HG02798 (cell line): Measurements from ENCODE around the gene ELF5.
A peak's percentile ranks its signal among the peaks of the same experiment; 100 is the strongest.

Source experiments
- ATAC-seq: cut with Tn5 transposase; IDR thresholded peaks from one replicate; pipeline ENCODE4 v1.9.1; 2021; ENCODE audit warnings: mild to moderate bottlenecking; ENCODE audit not compliant: unreplicated experiment, poor library complexity

ELF5 gene

DNA sequence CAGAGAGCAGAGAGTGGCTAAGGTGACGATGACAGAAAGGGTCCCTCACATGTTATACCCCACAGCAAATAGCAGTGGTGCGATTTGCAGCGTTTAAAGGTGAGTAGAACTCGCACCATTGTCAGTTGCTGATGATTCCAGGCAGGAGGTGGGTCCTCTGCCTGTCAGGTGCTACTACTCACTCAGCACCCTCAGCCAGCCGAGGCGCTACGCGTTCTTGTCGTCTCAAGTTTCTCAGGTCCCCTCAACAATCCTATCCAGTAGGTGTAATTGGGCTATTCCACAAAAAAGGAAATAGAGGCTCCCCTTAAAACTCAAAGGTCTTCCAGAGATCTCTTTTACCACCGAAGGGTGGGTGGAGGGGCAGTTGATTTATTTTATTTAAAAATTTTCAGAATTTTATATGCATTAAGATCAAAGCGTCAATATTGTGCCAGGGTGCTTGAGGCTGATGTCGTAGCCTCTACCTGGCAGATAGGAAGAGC lies 18.3 kb downstream of the ELF5 start:
- ATAC-seq: no peak

DNA sequence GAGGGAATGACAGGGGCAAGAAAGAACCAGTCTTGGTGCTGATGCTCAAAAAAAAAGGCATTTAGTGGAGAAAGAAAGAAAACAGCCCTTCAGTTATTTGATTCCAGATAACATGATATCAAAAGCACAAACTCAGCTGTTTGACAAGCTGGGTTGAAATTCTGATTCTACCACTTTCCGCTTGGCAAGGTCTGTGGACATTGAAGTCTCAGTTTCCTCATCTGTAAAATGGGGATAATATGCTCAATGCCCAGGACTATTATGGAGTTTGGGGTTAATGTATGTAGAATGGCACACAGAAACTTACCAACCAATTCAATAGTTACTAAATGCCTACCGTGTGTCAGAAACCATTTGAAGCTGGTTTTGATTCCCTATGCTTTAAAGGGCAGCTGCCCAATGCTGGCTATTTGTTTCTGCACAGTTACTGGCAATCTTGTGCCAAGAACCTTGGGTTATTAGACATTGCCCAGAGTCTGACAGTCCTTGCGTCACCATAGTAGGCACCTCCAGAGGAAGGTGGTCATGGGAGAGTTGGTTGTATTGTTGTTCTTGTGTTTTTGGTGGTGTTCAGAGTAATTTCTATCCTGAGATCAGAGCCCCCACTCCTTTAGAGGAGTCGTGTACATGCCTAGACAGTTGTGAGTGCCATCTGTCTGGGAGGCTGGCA lies 19.5 kb downstream of the ELF5 start:
- ATAC-seq: no peak

GRCh38 chr11:34493468-34493867 lies 20.1 kb downstream of the ELF5 start:
- no peak for ATAC-seq

GRCh38 chr11:34492806-34493414 lies 20.7 kb downstream of the ELF5 start:
- ATAC-seq: no peak

GRCh38 chr11:34490304-34490703 lies 23.3 kb downstream of the ELF5 start:
- no peak for ATAC-seq

- no peak for ATAC-seq
These were observed 24.6 kb downstream of the ELF5 start for GRCh38 chr11:34488855-34489557.

- ATAC-seq: peak; percentile 65
These were observed 26.2 kb downstream of the ELF5 start for GRCh38 chr11:34487430-34487829.

DNA sequence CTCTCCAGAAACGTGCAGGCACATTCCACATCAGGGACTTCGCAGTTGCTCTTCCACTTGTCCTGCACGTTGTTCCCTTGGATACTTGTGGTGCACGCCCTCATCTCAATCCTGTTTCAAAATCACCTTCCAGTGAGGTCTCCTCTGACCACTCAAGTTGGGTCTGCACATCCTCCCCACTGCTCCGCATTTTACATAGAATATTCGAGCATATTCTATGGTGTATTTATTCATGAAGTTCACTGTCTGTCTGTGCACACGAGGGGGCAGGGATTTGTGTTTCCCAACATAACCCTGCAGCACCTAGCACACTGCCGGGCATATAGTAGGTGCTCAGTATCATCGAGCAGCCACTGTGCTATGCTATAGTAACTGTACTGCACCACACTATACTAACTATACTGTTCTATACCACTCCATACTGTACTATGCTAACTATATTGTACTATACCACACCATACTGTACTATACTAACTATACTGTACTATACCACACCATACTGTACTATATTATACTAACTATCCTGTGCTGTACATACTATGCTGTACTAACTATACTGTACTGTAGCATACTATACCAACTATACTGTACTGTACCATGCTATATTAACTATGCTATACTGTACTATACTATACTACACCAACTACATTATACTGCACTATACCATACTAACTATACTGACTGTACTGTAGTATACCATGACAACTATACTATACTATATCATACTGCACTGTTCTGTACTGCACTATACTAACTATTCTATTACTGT lies 30.3 kb downstream of the ELF5 start:
- ATAC-seq: no peak

DNA sequence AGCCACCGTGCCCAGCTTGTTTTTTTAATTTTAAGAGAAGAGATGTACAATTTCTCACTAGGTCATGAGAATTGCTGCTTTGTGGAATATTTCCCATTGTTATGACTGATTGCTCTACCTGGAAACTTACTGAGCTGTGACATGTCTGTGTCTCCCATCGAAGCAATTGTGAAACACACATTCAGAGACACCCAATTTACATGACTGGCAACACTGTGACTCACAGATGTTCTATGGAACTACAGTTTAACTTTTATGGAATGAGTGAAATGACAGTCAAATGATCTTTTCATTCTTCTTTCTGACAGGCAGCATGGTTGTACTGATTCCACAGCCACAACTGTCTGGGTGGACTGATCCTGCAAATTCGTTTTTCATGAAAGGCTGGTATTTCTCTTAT lies 32.3 kb downstream of the ELF5 start:
- no peak for ATAC-seq

GRCh38 chr11:34480314-34480713 lies 33.3 kb downstream of the ELF5 start:
- no peak for ATAC-seq

DNA sequence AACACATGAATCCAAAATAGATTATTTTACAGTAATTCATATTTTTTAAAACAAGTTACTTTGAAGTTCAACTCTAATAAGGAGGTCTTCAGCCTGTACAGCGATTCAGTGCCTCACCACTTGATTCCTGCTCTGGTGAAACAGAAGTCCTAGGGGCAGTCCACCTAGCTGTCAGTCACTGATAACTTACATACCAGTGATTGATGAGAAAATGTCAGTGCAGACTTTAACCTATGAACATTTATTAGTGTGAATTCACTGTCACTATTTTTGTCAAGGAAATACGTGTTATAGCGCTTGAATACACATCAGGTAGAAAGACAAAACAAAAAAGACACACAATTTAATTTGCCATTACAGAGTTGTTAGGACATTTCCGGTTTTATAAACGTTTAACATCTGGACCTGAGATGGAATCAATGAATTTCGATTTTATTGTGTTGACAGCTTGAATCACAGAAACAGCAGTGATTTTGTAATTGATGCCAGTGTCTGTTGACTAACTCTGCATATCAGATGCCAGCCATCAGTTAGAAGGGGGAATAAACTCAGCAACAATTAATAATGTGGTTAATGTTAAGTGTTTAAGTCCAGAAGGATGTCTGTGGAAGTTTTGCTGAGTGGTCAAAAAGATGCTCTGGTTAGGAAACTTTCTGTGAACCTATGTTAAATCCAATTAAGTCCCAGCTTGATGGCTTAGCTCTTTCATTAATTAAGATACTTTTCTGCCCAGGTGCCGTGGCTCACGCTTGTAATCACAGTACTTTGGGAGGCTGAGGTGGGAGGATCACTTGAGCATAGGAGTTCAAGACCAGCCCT lies 34.5 kb downstream of the ELF5 start:
- ATAC-seq: no peak

DNA sequence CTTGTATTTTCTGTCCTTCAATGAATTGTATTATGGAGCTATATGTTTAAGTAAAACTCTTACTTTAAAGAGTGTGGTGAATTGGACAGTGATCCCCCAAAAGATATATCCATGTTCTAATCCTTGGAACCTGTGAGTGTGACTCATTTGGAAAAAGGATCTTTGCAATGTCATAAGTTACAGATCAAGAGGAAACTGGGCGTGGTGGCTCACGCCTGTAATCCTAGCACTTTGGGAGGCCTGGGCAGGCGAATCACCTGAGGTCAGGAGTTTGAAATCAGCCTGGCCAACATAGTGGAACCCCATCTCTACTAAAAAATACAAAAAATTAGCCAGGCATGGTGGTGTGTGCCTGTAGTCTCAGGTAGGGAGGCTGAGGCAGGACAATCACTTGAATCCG lies 36.7 kb downstream of the ELF5 start:
- no peak for ATAC-seq

DNA sequence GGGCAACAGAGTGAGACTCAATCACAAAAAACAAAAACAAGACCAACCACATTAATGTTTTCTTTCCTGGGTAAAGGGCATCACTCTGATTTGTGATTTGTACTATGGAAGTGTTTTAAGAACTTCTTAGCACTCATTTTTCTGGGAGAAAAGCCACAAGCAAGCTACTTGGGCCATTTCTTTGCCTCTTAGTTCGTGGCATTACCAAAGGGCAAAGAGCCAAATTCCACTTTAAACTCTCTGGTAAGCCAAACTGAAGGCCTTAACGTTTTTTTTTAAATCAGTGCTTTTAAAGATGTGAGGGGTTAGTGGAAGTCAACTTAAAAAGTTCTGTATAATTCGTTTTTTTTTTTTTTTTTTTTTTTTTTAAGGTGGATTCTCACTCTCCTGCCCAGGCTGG lies 37.9 kb downstream of the ELF5 start:
- no peak for ATAC-seq

GRCh38 chr11:34473603-34474169 lies 39.9 kb downstream of the ELF5 start:
- no peak for ATAC-seq

- no peak for ATAC-seq
These were observed 45.3 kb downstream of the ELF5 start for GRCh38 chr11:34468209-34468841.

GRCh38 chr11:34466802-34467488 lies 46.6 kb downstream of the ELF5 start:
- no peak for ATAC-seq

DNA sequence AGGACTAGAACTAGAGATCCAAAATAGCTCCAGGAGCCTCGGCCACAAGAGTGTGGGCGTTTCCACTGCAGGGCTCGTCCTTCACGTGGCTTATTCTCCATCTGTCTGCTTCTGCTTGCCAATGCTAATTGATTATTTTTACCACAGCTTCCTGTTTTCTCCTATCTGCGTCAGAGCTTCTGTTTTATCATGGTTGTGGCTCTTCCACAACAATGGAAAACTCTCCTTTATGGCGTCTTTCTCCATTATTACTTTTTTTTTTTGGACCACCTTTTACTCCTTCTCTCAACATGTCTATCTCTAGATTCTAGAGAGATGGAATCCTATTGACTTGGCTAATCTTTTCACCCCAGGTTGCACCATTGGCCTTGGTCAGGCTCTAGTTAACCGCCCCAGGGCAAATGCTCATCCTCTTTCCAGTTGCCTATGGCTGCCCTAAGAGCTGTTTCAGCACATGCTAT lies 49.0 kb downstream of the ELF5 start:
- ATAC-seq: no peak

GRCh38 chr11:34461215-34461614 lies 52.4 kb downstream of the ELF5 start:
- ATAC-seq: no peak

DNA sequence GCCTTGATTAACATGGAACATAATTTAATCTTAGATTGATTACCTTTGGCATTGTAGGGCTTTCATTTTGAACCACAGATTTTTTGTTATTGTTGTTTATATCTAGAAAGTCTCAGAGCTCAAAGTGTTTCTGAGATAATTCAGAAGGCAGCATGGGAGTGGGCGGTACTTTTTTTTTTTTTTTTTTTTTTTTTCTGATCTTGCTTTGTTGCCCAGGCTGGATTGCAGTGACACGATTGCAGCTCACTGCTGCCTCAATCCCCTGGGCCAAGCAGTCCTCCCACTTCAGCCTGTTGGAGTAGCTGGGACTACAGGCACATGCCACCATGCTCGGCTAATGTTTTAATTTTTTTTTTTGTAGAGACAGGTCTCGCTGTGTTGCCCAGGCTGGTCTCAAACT lies 53.3 kb downstream of the ELF5 start:
- no peak for ATAC-seq
